GM18505 (cell line): ENCODE data around the gene ZBTB9.

Experiments
- ATAC-seq: cut with Tn5 transposase; IDR thresholded peaks from one replicate; pipeline ENCODE4 v1.9.1; 2021; ENCODE audit not compliant: unreplicated experiment
- POLR2A ChIP-seq: IDR thresholded peaks from 4 replicates; pipeline ENCODE4 v1.6.1; 2011; ENCODE audit warnings: borderline replicate concordance; ENCODE audit not compliant: insufficient read depth, insufficient read length; ENCODE audit errors: extremely low read depth

The ZBTB9 gene

GRCh38 chr6:33414592-33415271, 39.6 kb upstream of the ZBTB9 start:
- ATAC-seq: no peak
- no peak for TF ChIP-seq POLR2A

GRCh38 chr6:33415831-33416230, 38.5 kb upstream of the ZBTB9 start:
- TF ChIP-seq POLR2A: no peak
- no peak for ATAC-seq

- no peak for ATAC-seq
- TF ChIP-seq POLR2A: peak; percentile 66
Measured at GRCh38 chr6:33416386-33417127, 37.8 kb upstream of the ZBTB9 start.

- no peak for ATAC-seq
- TF ChIP-seq POLR2A: no peak
Measured at GRCh38 chr6:33417128-33417902, 37.1 kb upstream of the ZBTB9 start.

- ATAC-seq: peak; percentile 80
- TF ChIP-seq POLR2A: peak; percentile 74
Measured at GRCh38 chr6:33417903-33418689, 36.3 kb upstream of the ZBTB9 start, which contains the start of gene CUTA. CUTA (minus strand) TSS chr6:33418107; CDS start chr6:33418000, 107 bp downstream.

DNA sequence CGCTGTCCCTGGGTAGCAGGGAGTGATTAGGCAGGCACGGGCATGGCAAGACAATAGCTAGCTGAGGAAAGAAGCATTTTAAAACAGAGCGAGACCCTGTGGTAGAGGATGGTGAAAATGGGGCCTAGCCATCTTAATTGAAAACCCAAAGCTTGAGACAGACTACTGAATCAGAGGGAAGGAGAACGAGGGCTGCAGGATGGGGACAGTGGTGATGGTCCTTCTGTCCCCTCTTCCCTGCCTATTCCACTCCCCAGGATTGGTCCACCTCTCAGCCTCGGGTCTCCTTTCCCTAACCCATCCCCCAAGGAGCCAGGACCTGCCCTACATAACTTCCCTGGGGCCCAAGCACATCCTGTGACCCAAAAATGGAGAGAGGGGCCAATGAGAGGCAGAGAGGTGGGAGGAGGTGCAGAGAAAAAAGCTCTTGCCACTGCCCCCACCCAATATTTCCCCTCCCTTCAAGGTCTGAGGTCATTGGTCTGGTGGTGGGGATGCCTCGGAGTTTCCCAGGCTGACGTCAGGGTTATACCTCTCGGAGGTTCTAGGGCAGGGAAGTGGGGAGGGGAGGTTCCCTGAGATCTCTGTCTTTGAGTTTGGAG, 35.6 kb upstream of the ZBTB9 start:
- no peak for ATAC-seq
- TF ChIP-seq POLR2A: no peak

DNA sequence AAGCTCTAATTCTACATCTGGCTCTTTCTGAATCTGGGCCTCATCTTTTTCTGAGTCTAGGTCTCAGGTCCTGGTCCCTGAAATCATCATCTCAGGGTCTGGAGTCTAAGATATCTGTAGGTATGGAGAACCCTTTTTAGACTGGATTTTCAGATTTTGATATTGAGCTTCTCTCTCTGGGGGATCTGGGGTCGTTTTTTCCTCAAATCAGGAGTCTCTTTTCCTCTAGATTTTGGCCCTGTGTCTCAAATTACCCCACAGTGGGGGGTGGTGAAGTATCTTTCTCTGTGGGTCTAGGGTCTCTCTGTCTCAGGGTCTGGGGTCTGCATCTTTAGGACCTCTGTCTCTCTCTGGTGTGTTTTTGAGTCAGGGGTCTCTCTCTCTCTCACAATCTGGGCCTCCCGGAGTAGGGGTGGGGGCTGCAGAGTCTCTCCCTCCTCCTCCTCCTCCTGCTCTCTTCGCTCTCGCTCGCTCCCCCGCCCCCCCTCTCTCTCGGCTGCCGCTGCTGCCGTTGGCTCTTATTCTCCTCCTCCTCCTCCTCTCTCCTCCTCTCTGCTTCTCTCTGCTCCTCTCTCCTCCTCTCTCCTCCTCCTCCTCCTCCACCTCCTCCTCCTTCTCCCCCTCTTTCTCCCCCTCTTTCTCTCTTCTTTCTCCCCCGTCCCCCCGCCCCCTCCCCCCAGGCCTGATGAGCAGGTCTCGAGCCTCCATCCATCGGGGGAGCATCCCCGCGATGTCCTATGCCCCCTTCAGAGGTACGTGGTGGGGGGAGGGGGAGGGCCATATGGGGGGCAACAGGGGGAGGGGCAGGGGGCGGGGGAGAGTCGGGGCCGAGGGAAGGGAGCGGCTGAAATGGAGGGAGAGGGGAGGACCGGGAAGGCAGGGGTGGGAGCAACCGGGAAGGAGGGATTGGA, 34.5 kb upstream of the ZBTB9 start, which contains the start of gene SYNGAP1:
Gene SYNGAP1 (plus strand): TSS at position 486 of the 911 bp plus-strand sequence. CDS start 200 bp downstream, at position 686.
- no peak for TF ChIP-seq POLR2A
- no peak for ATAC-seq

DNA sequence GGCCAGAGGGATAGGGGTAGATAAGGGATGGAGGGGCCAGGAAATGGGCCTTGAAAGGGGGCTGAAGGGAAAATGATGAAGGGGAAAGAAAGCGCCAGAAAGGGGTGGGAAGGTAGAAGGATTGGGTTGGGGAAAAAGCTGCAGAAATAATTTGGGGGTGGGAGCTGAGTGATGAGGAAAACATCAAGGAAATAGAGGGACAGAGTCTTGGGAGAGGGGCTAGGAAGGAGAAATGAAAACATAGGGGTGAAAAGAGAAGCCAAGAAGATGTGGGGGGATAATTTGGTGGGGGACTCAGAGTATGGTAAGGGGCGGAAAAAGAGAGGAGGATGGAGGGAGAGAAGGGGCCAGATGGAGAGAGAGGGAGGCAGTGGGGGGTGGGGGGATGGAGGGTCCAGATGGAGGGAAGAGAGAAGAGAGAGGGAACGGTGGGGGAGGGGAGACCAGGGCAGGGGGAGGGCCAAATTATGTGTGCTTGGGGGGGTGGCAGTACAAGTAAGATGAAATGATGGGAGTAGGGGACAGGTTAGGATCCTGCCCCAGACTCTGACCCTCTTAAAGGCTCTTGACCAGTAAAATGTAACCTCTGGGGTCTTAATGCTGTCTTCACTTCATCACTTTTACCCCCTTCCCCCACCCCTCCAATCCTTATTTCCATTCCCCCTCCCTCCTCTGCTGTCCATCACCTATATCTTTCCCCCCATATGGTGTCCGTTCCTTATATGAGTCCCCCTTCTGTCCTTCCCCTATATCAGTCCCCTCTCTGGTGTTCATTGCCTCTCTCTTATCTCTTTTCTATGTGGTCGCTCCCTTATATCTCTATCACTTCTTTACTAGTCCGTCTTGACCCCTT, 33.7 kb upstream of the ZBTB9 start:
- no peak for TF ChIP-seq POLR2A
- ATAC-seq: no peak

GRCh38 chr6:33421344-33421643, 33.1 kb upstream of the ZBTB9 start:
- ATAC-seq: no peak
- TF ChIP-seq POLR2A: no peak

GRCh38 chr6:33423777-33424176, 30.6 kb upstream of the ZBTB9 start:
- TF ChIP-seq POLR2A: no peak
- no peak for ATAC-seq

- ATAC-seq: no peak
- no peak for TF ChIP-seq POLR2A
Measured at GRCh38 chr6:33424855-33425667, 29.3 kb upstream of the ZBTB9 start.
